ENCODE data around the gene SYNDIG1.

SYNDIG1 gene

GRCh38 chr20:24473435-24474223, 4.2 kb downstream of the SYNDIG1 start:
- no peak for DNase-seq

- no peak for DNase-seq
Measured at GRCh38 chr20:24477831-24478547, 8.6 kb downstream of the SYNDIG1 start.

GRCh38 chr20:24478584-24478983, 9.2 kb downstream of the SYNDIG1 start:
- no peak for DNase-seq

- no peak for DNase-seq
Measured at GRCh38 chr20:24479106-24479505, 9.7 kb downstream of the SYNDIG1 start.

GRCh38 chr20:24479595-24479994, 10.2 kb downstream of the SYNDIG1 start:
- no peak for DNase-seq

GRCh38 chr20:24480509-24480908, 11.1 kb downstream of the SYNDIG1 start:
- no peak for DNase-seq

GRCh38 chr20:24481173-24481572, 11.7 kb downstream of the SYNDIG1 start:
- DNase-seq: no peak

- no peak for DNase-seq
Measured at GRCh38 chr20:24483435-24484080, 14.1 kb downstream of the SYNDIG1 start.

GRCh38 chr20:24484081-24484450, 14.6 kb downstream of the SYNDIG1 start:
- no peak for DNase-seq

GRCh38 chr20:24485981-24486380, 16.6 kb downstream of the SYNDIG1 start:
- DNase-seq: no peak

GRCh38 chr20:24487240-24487639, 17.8 kb downstream of the SYNDIG1 start:
- DNase-seq: no peak

- no peak for DNase-seq
Measured at GRCh38 chr20:24487648-24488047, 18.2 kb downstream of the SYNDIG1 start.

- no peak for DNase-seq
Measured at GRCh38 chr20:24488064-24488799, 18.8 kb downstream of the SYNDIG1 start.

- DNase-seq: no peak
Measured at GRCh38 chr20:24488800-24489175, 19.4 kb downstream of the SYNDIG1 start.

GRCh38 chr20:24489193-24489592, 19.8 kb downstream of the SYNDIG1 start:
- no peak for DNase-seq

- DNase-seq: no peak
Measured at GRCh38 chr20:24489631-24490260, 20.3 kb downstream of the SYNDIG1 start.

GRCh38 chr20:24490598-24490997, 21.2 kb downstream of the SYNDIG1 start:
- no peak for DNase-seq

- DNase-seq: no peak
Measured at GRCh38 chr20:24491041-24491756, 21.8 kb downstream of the SYNDIG1 start.

GRCh38 chr20:24492031-24492607, 22.7 kb downstream of the SYNDIG1 start:
- DNase-seq: no peak

- no peak for DNase-seq
Measured at GRCh38 chr20:24492698-24493097, 23.3 kb downstream of the SYNDIG1 start.

- no peak for DNase-seq
Measured at GRCh38 chr20:24493181-24493580, 23.8 kb downstream of the SYNDIG1 start.
